ENCODE measurements around the gene ORC4. TPM values are rescaled to one million over a fixed set of nuclear protein-coding genes. Genes with fewer than 3 reads are reported as not detected.

Gene ORC4
- total RNA-seq, result 35.1 TPM
- long read RNA-seq, full-length matches to known transcripts, result 23 of 29 reads
- long read RNA-seq, partial matches to known transcripts, result 1 of 29 reads
- long read RNA-seq, other reads (novel, unspliced or antisense), result 5 of 29 reads

DNA sequence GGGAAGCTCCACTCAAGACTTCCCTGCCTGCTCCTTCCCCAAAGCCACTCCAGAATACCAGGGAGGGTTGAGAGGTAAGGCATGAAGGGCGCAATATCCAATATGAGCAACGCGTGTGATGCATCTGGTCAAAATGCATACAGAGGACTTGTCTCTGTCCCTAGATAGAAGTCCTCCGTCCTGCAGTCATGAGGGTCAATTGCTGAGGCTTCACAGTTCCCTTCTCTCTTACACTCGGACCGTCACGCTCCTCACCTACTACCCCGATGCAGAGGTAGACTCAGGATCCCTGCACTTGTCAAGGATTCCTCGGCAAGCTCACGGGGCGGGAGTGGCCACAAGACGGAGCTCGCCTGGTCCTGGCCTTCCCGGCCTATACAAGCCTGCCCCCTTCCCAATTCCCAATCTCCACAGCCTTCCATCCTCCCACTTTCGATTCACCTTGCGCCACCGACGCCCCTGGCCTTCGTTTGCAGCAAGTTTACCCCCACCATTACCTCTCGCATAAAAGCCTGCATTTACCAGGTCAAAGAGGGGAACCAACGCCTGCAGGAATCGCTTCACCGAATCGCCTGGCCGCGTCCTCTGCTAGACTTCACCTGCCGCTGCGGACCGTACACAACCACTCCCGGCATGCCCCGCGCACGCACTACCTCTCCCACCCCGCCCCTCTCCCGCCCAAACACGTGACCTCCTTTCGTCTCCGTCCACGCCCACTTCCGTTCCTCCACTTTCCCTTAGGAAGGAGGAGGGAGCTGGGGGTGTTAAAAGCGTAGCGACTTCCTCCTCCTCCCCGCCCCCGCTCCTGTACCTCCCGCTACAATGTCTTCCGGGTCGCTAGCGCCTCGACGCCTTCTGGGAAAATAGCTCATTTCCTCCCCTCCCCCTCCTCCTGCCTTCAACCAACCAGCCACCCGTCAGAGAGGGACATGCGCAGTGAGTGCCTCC lies at the start of gene ORC4:
Gene ORC4, minus strand, starts transcription at position 627 of the 948 bp plus-strand sequence. CDS start 44,779 bp downstream, outside the sequence.
- intact Hi-C loops (cut with DNase I), result loop anchor here (1.0 kb wide), 1 partner anchor 625 kb away; no protein-coding TSS in a partner anchor
- peak; percentile 99 for DNase-seq (ENCODE audit: low spot score)

- intact Hi-C loops (cut with DNase I), result no loop called here
- DNase-seq (ENCODE audit: low spot score), result no peak
These were observed 47.3 kb upstream of the ORC4 start for GRCh38 chr2:148067801-148068200.

DNA sequence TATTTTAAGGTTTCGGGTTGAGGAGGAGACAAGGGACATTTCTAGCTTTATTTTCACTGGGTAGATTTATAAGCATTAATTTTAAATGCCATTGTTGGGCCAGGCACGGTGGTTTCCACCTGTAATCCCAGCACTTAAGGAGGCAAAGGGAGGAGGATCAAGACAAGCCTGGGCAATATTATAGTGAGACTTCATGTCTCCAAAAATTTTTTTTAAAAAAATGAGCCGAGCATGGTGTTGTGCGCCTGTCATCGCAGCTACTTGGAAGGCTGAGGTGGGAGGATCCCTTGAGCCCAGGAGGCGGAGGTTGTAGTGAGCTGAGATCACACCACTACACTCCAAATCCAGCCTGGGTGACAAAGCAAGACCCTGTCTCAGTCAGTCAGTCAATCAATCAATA lies 45.4 kb upstream of the ORC4 start:
- no peak for DNase-seq (ENCODE audit: low spot score)
- intact Hi-C loops (cut with DNase I), result no loop called here

DNA sequence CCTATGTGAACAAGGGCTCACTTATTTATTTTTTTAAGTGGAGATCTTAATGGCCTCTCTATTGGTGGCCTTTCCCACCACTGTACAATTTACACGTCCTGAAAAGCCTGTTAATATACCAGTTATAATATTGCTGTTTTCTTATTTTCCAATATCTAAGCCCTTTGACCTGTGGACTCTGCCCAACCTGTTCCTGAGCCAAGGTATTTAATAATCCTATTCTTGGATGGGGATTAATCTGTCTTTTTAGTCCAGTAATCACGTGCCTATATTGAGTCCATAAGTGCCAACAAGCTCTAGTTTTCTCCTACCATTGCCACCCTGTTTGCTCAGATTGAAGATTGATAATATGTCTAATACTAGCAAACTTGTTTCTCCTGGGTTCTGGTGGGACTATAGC lies 43.1 kb upstream of the ORC4 start:
- no peak for DNase-seq (ENCODE audit: low spot score)
- intact Hi-C loops (cut with DNase I), result no loop called here

DNA sequence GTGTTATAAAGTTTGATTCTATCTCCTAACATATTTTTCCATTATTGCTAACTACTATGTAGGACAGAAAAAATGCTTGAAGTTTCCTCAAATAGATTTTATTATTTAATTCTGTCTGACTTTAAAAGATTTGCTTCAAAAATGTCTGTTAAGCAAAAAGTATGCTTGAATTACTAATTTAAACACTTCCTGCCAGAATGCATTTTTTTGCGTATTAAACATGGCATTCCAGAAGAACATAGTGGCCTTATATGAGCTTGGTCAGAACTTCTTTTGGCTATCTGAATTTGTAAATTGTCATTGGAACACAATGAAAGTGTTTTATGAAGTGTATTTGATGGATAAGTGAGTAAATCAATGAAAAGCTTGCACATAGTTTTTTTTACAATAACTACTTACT lies 38.1 kb upstream of the ORC4 start:
- intact Hi-C loops (cut with DNase I), result no loop called here
- DNase-seq (ENCODE audit: low spot score), result no peak

GRCh38 chr2:148052687-148053086 lies 32.1 kb upstream of the ORC4 start:
- intact Hi-C loops (cut with DNase I), result no loop called here
- no peak for DNase-seq (ENCODE audit: low spot score)

DNA sequence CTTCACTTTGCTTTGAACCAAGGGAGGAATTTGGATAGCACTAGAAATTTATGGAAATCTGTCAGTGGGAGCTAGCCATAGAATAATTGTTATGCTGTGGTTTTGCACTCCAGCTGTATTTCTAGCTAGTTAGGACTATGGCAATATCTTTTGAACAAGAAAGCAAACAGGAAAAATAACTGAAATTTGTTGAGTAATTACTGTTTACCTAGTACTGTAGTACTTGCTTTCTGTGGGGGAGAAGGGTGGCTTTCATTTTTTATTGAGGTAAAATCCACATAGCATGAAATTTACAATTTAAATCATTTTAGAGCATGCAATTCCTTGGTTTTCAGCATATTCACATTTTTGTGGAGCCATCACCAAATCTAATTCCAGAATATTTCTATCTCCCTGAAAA lies 28.7 kb upstream of the ORC4 start:
- intact Hi-C loops (cut with DNase I), result no loop called here

GRCh38 chr2:148048475-148049221 lies 28.1 kb upstream of the ORC4 start:
- DNase-seq (ENCODE audit: low spot score), result no peak
- intact Hi-C loops (cut with DNase I), result no loop called here

More for the DNA sequence above, 28.7 kb upstream of the ORC4 start:
- DNase-seq (ENCODE audit: low spot score), result no peak

- intact Hi-C loops (cut with DNase I), result no loop called here
- DNase-seq (ENCODE audit: low spot score), result no peak
These were observed 26.3 kb upstream of the ORC4 start for GRCh38 chr2:148046802-148047201.

GRCh38 chr2:148044322-148044721 lies 23.8 kb upstream of the ORC4 start:
- intact Hi-C loops (cut with DNase I), result no loop called here
- no peak for DNase-seq (ENCODE audit: low spot score)

DNA sequence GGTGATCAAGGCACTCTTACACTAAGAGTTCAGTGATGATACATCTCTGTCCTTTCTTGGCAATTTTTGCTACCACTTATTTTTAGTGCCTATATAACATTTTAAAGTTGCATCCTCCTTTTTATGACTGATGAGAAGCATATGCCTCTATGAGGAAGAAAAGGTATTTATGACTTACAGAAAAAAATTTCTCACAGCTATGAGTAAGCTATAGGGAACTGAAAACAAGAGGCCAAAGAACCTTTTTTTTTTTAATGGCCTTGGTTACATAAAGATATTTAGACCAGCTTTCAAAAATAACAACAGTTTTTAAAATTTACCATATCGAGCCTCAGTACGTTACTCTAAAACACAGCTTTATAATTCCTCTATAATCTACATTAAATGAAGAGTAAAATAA lies 21.7 kb upstream of the ORC4 start:
- DNase-seq (ENCODE audit: low spot score), result no peak
- intact Hi-C loops (cut with DNase I), result no loop called here

GRCh38 chr2:148039783-148040182 lies 19.2 kb upstream of the ORC4 start:
- no peak for DNase-seq (ENCODE audit: low spot score)
- intact Hi-C loops (cut with DNase I), result no loop called here

DNA sequence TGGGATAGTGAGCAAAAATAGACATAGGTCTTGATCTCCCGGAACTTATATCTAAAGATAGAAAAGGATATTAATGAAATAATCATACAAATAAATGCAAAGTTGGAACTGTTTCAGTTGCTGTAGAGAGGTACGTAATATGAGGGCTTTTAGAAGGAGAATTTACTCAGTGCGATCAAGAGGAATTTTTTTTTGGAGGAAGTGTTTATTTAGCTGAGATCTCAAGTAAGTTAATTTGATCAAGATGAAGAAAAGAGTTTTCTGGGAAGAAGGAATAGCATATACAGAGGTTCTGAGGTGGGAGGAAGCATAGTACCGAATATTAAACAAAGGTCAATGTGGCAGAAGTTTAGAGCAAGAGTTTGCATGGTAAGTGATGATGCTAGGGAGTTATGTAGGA lies 11.7 kb upstream of the ORC4 start:
- no peak for DNase-seq (ENCODE audit: low spot score)
- intact Hi-C loops (cut with DNase I), result no loop called here

DNA sequence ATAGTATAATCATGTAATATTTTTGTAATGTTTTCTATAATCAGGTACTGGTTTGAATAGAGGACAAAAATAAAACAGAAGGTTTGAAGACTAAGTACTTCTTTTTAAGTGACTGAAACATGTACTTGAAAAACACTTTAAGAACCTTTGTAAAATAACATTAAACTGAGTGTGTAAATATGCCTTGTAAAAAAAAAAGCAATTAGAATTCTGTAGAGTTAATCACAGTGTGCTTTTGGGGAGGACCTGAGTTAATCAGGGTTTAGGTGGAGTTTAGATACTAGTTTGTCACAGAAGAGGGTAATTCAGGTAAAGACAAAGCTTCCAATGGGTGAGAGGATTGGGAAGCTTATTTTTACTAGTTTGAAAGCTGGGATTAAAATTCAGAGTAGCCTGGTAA lies 10.6 kb upstream of the ORC4 start:
- intact Hi-C loops (cut with DNase I), result no loop called here
- no peak for DNase-seq (ENCODE audit: low spot score)

DNA sequence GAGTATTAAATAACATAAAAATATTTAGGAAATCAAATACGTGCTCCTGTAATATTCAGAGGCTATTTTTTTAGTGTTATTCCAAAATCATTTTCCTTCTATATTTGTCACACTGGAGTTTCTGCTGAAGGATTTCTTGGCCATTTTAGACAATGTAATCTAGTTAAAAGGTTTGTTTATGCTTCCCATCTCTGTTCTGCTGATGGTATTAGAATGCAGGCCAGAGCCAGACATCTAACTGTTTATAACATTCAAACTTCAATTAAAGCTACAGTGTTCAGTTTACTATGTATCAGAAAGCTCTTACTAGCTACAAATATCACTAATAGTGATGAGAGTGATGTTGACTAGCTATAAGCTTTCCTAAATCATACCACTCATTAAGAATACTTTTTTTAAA lies 8.2 kb upstream of the ORC4 start:
- intact Hi-C loops (cut with DNase I), result no loop called here
- no peak for DNase-seq (ENCODE audit: low spot score)

- intact Hi-C loops (cut with DNase I), result no loop called here
- no peak for DNase-seq (ENCODE audit: low spot score)
These were observed 7.3 kb upstream of the ORC4 start for GRCh38 chr2:148027822-148028221.

DNA sequence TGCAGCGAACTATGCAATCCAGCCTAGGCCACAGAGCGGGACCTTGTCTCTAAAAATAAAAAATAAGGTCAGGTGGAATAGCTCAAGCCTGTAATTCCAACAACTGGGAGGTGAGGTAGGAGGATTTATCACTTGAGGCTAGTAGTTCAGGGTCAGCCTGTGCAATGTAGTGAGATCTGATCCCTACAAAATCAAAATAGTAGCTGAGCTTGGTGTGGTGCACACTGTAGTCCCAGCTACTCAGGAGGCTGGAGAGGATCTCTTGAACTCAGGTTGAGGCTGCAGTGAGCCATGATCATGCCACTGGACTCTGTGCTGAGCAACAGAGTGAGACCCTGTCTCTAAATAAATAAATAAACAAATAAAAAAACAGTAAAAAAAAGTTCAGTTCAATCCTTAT lies 6.0 kb upstream of the ORC4 start:
- intact Hi-C loops (cut with DNase I), result no loop called here
- DNase-seq (ENCODE audit: low spot score), result no peak

DNA sequence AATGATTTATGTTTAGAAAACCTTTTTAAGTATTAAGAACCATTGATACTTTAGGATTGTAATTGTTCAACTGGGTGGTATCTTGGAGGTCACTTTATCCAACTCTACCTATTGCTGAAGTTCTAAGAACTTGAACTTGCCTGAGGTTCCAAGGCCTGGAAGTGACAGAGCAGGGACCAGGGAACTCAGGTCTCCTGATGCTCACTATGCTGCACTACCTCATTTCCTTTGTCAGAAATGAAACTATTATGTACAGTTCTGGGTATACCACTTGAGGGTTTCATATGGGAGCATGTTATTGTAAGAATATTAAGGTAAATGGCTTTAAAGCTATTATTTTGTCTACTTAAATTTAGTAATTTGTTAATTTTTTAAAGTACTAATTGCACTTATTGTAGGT lies 3.3 kb upstream of the ORC4 start:
- intact Hi-C loops (cut with DNase I), result no loop called here
- DNase-seq (ENCODE audit: low spot score), result no peak

GRCh38 chr2:148022882-148023281 lies 2.3 kb upstream of the ORC4 start:
- no peak for DNase-seq (ENCODE audit: low spot score)
- intact Hi-C loops (cut with DNase I), result no loop called here

- no peak for DNase-seq (ENCODE audit: low spot score)
- intact Hi-C loops (cut with DNase I), result no loop called here
These were observed 1.8 kb upstream of the ORC4 start for GRCh38 chr2:148022351-148022750.

DNA sequence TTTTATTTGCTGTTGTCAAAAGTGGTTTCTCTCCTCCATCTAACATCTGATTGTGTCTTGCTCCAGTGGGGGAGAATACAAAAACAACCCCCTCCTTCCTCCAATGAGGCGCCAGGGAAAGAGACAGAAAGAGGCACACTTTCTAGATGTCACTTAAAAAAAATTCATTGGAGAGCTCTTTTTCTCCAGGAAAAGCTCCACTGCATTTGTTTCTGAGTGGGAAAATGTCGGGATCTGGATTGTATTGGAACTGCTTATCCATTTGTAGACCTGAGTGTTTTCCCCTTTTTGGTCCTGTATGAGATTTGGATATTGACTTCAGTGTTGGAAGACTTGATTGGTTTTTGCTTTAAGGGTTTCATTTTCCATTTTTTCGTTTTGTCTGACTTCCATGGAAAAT lies 1.3 kb upstream of the ORC4 start:
- intact Hi-C loops (cut with DNase I), result no loop called here
- no peak for DNase-seq (ENCODE audit: low spot score)
